ENCODE data around the gene OSGIN1.

GRCh38 chr16:84009282-84009681, 56.2 kb downstream of the OSGIN1 start:
- no peak for TF ChIP-seq EZH2phosphoT487 (IDR thresholded peaks at IDR 0.05; ENCODE audit: borderline replicate concordance, low read length)
- no peak for TF ChIP-seq CTCF (IDR thresholded peaks at IDR 0.05; ENCODE audit: low read depth, low read length, poor library complexity, severe bottlenecking)
